ENCODE results near the gene A4GNT. TPM values are rescaled to one million over a fixed set of nuclear protein-coding genes. Genes with fewer than 3 reads are reported as not detected.

A4GNT gene
- total and polyA plus RNA-seq, 2 of the 8 experiments (the other 6 are each of a cell fraction or from before 2014, with no cell fraction given): not detected

- Histone ChIP-seq H3K4me3 (ENCODE audit: extremely low read depth in 1 of 4, insufficient read depth in 2 of 4, low read depth in 3 of 4, low read length in 4 of 4) (peak overlapping the region; percentile 82 to 93 (median 86)), H3K27me3 (replicated peaks in 1 of 4; ENCODE audit: control insufficient read depth in 3 of 4, extremely low read depth in 1 of 4, insufficient read depth in 3 of 4, low read length in 3 of 4) (no peaks in the 10 kb centered on the region), H3K23me2 (ENCODE audit: low read depth, low read length) (peaks cover 5% of the 10 kb centered on the region; the same call in 1 of the 2 replicates), H3K4me2 (ENCODE audit: insufficient read depth in 1 of 2, low read depth in 2 of 2, low read length in 2 of 2) (peak overlapping the region; percentile 73 to 74), H3K27ac (ENCODE audit: low read depth, low read length) (no peak overlapping the region), H2BK15ac (ENCODE audit: low read length) (no peak overlapping the region), H2AK5ac (ENCODE audit: low read depth, low read length) (no peak overlapping the region), H4K5ac (ENCODE audit: insufficient read length, low read depth, low read length) (no peak overlapping the region), H3K4me1 (replicated peaks in 1 of 4; ENCODE audit: control insufficient read depth in 3 of 4, insufficient read depth in 4 of 4, low read length in 3 of 4) (no peaks in the 10 kb centered on the region; a peak in 1 of 7 replicates), H2BK12ac (ENCODE audit: low read depth, low read length) (no peak overlapping the region), H2BK120ac (replicated peaks; ENCODE audit: low read depth, low read length) (no peak overlapping the region), H4K20me1 (replicated peaks in 1 of 2; ENCODE audit: control insufficient read depth in 1 of 2, insufficient read depth in 2 of 2, low read length in 2 of 2) (no peaks in the 10 kb centered on the region), H3K79me1 (ENCODE audit: low read depth, low read length) (no peaks in the 10 kb centered on the region), H3K9ac (replicated peaks in 1 of 4; ENCODE audit: extremely low read depth in 1 of 4, low read depth in 3 of 4, low read length in 3 of 4) (peak overlapping the region in 3 of 4 experiments; percentile 76 to 92 (median 88); a peak in 5 of 7 replicates), H3K4ac (replicated peaks; ENCODE audit: insufficient read length, low read depth, low read length) (no peak overlapping the region), H3K14ac (ENCODE audit: insufficient read length) (no peak overlapping the region), H2BK20ac (ENCODE audit: low read length) (no peak overlapping the region), H3K18ac (ENCODE audit: extremely low read depth, low read length) (no peak overlapping the region), H2BK5ac (ENCODE audit: low read depth, low read length) (no peak overlapping the region), H4K91ac (replicated peaks; ENCODE audit: insufficient read length, low read length) (no peak overlapping the region), H3K79me2 (ENCODE audit: control insufficient read depth in 1 of 2, insufficient read depth in 2 of 2, low read length in 2 of 2) (peaks cover 0 to 20% of the 10 kb centered on the region in 2 experiments; a peak in 2 of 4 replicates), H3K56ac (replicated peaks; ENCODE audit: insufficient read length, low read depth, low read length) (no peak overlapping the region), H3K23ac (ENCODE audit: insufficient read length) (no peak overlapping the region), H4K8ac (ENCODE audit: extremely low read depth, insufficient read depth, low read length) (no peak overlapping the region; the same call in 1 of the 2 replicates), H3K36me3 (ENCODE audit: control insufficient read depth in 2 of 4, insufficient read depth in 4 of 4, low read length in 3 of 4) (peaks cover 2 to 32% (median 5%) of the 10 kb centered on the region in 4 experiments; a peak in 6 of 8 replicates), H3K9me3 (ENCODE audit: insufficient read depth in 2 of 2, low read depth in 1 of 2, low read length in 1 of 2) (no peaks in the 10 kb centered on the region), H2AFZ (ENCODE audit: low read length) (peak overlapping the region; percentile 37)
- POLR2A ChIA-PET (ENCODE audit: partially characterized antibody): interaction anchor here (0.6 to 5.3 kb wide), 15 partner anchors 11 to 155 kb away, joined by 3 to 56 read pairs (median 4); partner anchors contain the start of gene ARMC8
- CTCF ChIA-PET (ENCODE audit: partially characterized antibody): interaction anchor here (0.8 to 1.5 kb wide), 6 partner anchors 21 to 749 kb away, joined by 3 to 4 read pairs (median 3); partner anchors contain the start of gene DZIP1L
- no peak for FAIRE-seq
- DNase-seq (ENCODE audit: low read depth in 1 of 2, low spot score in 2 of 2): no peak
- 78% methylated on average over 12 of the region's 13 CpGs; no CpG with 5 or more reads in 1 of the 2 experiments for WGBS, 2 experiments (ENCODE audit: extremely low coverage in 1 of 2, insufficient coverage in 1 of 2, insufficient read length in 1 of 2, insufficient replicate concordance in 2 of 2, low coverage in 1 of 2, low lambda C conversion rate in 2 of 2, missing lambda C conversion rate in 1 of 2)
- TF ChIP-seq CTBP2 (IDR thresholded peaks at IDR 0.05; ENCODE audit: borderline replicate concordance, insufficient read depth, insufficient read length, low read length): no peak
- no peak for TF ChIP-seq RFX5 (IDR thresholded peaks at IDR 0.05; ENCODE audit: borderline replicate concordance, low read depth, low read length)
- no peak for TF ChIP-seq NANOG (IDR thresholded peaks at IDR 0.05; ENCODE audit: insufficient read depth, low read depth, low read length, poor library complexity, severe bottlenecking)
- TF ChIP-seq YY1 (IDR thresholded peaks at IDR 0.05; ENCODE audit: low read depth, low read length): no peak
- TF ChIP-seq RXRA (IDR thresholded peaks at IDR 0.05; ENCODE audit: insufficient read depth, low read depth, low read length): no peak
- TF ChIP-seq JUN (IDR thresholded peaks at IDR 0.05; ENCODE audit: low read depth, low read length): no peak
- no peak for TF ChIP-seq EGR1 (IDR thresholded peaks at IDR 0.05; ENCODE audit: borderline replicate concordance, low read depth, low read length)
- TF ChIP-seq BCL11A (IDR thresholded peaks at IDR 0.05; ENCODE audit: low read depth in 2 of 2, low read length in 2 of 2): no peak
- TF ChIP-seq SIRT6 (IDR thresholded peaks at IDR 0.05; ENCODE audit: low read length): no peak
- TF ChIP-seq POLR2AphosphoS5 (IDR thresholded peaks at IDR 0.05; ENCODE audit: low read depth, low read length): no peak
- no peak for TF ChIP-seq USF2 (IDR thresholded peaks at IDR 0.05; ENCODE audit: low read length)
Observed at GRCh38 chr3:138173769-138174420, 41.7 kb upstream of the A4GNT start.

Data from H1 (cell line).